GM23338 (cell line): ENCODE measurements around the gene NELFB.

Experiments used
- EZH2 ChIP-seq: fragments of 200-600 bp; sonication (generic); IDR thresholded peaks from one replicate; pipeline ENCODE4 v1.8.0; 2017; ENCODE audit warnings: antibody characterized with exemption, mild to moderate bottlenecking, low read depth; ENCODE audit not compliant: unreplicated experiment
- EZH2phosphoT487 ChIP-seq: fragments of 200-600 bp; sonication (generic); IDR thresholded peaks from one replicate; pipeline ENCODE4 v1.8.1; 2018; ENCODE audit warnings: antibody characterized with exemption; ENCODE audit not compliant: unreplicated experiment
- POLR2AphosphoS5 ChIP-seq: IDR thresholded peaks from 2 replicates; pipeline ENCODE4 v1.6.1; 2016; ENCODE audit warnings: antibody characterized with exemption, low read depth
- STAT1 ChIP-seq: IDR thresholded peaks from one replicate; pipeline ENCODE4 v1.6.1; 2016; ENCODE audit warnings: antibody characterized with exemption; ENCODE audit not compliant: unreplicated experiment
- TF ChIP-seq, protein P1 (sequence below): IDR thresholded peaks from one replicate; pipeline ENCODE4 v1.6.1; 2018; ENCODE audit warnings: antibody characterized with exemption; ENCODE audit not compliant: unreplicated experiment
- TF ChIP-seq, protein P2 (sequence below), 2 experiments: fragments of 200-600 bp in 1 of 2; sonication (generic) in 1 of 2; conservative IDR thresholded peaks; 2 replicates each; pipeline versions ENCODE4 v1.5.1 to v1.6.1; 2016 to 2017; ENCODE audit warnings: antibody characterized with exemption in 2 of 2, low read depth in 2 of 2, mild to moderate bottlenecking in 2 of 2, moderate library complexity in 1 of 2
- TF ChIP-seq, protein P3 (sequence below): IDR thresholded peaks from 2 replicates; pipeline ENCODE4 v1.6.1; 2016; ENCODE audit warnings: antibody characterized with exemption

DNA sequence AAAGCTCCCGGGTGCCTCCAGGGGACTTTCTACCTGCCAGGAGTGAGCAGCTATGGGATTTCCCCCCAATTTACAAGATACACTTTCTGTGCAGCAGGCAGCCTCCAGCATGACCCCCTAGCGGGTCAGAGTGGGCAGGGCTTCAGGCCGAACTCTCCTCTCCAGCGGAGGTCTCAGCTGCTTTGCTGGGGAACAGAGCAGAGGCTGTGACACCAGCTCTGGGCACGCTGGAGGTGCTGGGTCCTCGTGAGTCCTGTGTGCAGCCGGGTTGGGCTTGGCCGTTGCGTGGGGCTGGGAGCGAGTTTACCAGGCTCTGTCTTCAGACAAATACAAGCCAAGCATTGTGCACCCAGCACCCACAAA is 44.1 kb downstream of the NELFB start:
- TF ChIP-seq, protein P1, sequence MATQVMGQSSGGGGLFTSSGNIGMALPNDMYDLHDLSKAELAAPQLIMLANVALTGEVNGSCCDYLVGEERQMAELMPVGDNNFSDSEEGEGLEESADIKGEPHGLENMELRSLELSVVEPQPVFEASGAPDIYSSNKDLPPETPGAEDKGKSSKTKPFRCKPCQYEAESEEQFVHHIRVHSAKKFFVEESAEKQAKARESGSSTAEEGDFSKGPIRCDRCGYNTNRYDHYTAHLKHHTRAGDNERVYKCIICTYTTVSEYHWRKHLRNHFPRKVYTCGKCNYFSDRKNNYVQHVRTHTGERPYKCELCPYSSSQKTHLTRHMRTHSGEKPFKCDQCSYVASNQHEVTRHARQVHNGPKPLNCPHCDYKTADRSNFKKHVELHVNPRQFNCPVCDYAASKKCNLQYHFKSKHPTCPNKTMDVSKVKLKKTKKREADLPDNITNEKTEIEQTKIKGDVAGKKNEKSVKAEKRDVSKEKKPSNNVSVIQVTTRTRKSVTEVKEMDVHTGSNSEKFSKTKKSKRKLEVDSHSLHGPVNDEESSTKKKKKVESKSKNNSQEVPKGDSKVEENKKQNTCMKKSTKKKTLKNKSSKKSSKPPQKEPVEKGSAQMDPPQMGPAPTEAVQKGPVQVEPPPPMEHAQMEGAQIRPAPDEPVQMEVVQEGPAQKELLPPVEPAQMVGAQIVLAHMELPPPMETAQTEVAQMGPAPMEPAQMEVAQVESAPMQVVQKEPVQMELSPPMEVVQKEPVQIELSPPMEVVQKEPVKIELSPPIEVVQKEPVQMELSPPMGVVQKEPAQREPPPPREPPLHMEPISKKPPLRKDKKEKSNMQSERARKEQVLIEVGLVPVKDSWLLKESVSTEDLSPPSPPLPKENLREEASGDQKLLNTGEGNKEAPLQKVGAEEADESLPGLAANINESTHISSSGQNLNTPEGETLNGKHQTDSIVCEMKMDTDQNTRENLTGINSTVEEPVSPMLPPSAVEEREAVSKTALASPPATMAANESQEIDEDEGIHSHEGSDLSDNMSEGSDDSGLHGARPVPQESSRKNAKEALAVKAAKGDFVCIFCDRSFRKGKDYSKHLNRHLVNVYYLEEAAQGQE = no peak
- TF ChIP-seq EZH2 (no peak), STAT1 (no peak), POLR2AphosphoS5 (no peak), EZH2phosphoT487 (no peak)
- TF ChIP-seq, protein P2, sequence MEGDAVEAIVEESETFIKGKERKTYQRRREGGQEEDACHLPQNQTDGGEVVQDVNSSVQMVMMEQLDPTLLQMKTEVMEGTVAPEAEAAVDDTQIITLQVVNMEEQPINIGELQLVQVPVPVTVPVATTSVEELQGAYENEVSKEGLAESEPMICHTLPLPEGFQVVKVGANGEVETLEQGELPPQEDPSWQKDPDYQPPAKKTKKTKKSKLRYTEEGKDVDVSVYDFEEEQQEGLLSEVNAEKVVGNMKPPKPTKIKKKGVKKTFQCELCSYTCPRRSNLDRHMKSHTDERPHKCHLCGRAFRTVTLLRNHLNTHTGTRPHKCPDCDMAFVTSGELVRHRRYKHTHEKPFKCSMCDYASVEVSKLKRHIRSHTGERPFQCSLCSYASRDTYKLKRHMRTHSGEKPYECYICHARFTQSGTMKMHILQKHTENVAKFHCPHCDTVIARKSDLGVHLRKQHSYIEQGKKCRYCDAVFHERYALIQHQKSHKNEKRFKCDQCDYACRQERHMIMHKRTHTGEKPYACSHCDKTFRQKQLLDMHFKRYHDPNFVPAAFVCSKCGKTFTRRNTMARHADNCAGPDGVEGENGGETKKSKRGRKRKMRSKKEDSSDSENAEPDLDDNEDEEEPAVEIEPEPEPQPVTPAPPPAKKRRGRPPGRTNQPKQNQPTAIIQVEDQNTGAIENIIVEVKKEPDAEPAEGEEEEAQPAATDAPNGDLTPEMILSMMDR (conservative IDR thresholded peaks at IDR 0.05; ENCODE audit: low read depth in 2 of 2) = no peak
- TF ChIP-seq, protein P3, sequence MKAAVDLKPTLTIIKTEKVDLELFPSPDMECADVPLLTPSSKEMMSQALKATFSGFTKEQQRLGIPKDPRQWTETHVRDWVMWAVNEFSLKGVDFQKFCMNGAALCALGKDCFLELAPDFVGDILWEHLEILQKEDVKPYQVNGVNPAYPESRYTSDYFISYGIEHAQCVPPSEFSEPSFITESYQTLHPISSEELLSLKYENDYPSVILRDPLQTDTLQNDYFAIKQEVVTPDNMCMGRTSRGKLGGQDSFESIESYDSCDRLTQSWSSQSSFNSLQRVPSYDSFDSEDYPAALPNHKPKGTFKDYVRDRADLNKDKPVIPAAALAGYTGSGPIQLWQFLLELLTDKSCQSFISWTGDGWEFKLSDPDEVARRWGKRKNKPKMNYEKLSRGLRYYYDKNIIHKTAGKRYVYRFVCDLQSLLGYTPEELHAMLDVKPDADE = no peak
